OCI-LY1 (cell line): ENCODE data around the gene CPA2.
"Not testable (repeated sequence)": the region's sequence is repeated elsewhere in the genome, so short reads cannot be mapped to it uniquely, and the experiment has no call there.

ENCODE experiments used
- H2AFZ ChIP-seq: fragments of 200-600 bp; sonication (generic), shearing (Covaris generic); 2 replicates; pipeline ENCODE4 v1.6.0; 2014; ENCODE audit warnings: antibody characterized with exemption, mild to moderate bottlenecking, low read length
- H3F3A ChIP-seq: fragments of 200-600 bp; sonication (generic), shearing (Covaris generic); 2 replicates; pipeline ENCODE4 v1.6.0; 2014; ENCODE audit warnings: mild to moderate bottlenecking, antibody characterized with exemption, low read length, moderate library complexity; ENCODE audit not compliant: insufficient read depth
- H3K27ac ChIP-seq: fragments of 200-600 bp; sonication (generic); 2 replicates; pipeline ENCODE4 v1.5.1; 2014; ENCODE audit warnings: low read length, mixed run types, mild to moderate bottlenecking, low read depth; ENCODE audit not compliant: poor library complexity, severe bottlenecking
- H3K27me3 ChIP-seq: fragments of 200-600 bp; sonication (generic); 2 replicates; pipeline ENCODE4 v1.6.0; 2014; ENCODE audit warnings: antibody characterized with exemption, mild to moderate bottlenecking, low read length, moderate library complexity; ENCODE audit not compliant: insufficient read depth
- H3K36me3 ChIP-seq: fragments of 200-600 bp; sonication (generic); 2 replicates; pipeline ENCODE4 v1.6.1; 2014; ENCODE audit warnings: mild to moderate bottlenecking, antibody characterized with exemption, low read length, moderate library complexity, mixed read lengths; ENCODE audit not compliant: insufficient read depth
- H3K4me1 ChIP-seq: fragments of 200-600 bp; sonication (generic); 2 replicates; pipeline ENCODE4 v1.5.1; 2014; ENCODE audit warnings: mild to moderate bottlenecking, low read length, moderate library complexity; ENCODE audit not compliant: insufficient read depth, severe bottlenecking
- H3K4me2 ChIP-seq: fragments of 200-600 bp; sonication (generic), shearing (Covaris generic); 2 replicates; pipeline ENCODE4 v1.6.1; 2014; ENCODE audit warnings: low read length
- H3K4me3 ChIP-seq: fragments of 200-600 bp; sonication (generic); 2 replicates; pipeline ENCODE4 v1.5.1; 2014; ENCODE audit warnings: low read length, low read depth, mild to moderate bottlenecking, mixed read lengths; ENCODE audit not compliant: poor library complexity, severe bottlenecking
- H3K79me2 ChIP-seq: fragments of 200-600 bp; shearing (Covaris generic); 2 replicates; pipeline ENCODE4 v1.6.1; 2016; ENCODE audit warnings: mixed run types, low read length, mixed read lengths; ENCODE audit not compliant: insufficient read depth
- H3K9ac ChIP-seq: fragments of 200-600 bp; sonication (generic), shearing (Covaris generic); 2 replicates; pipeline ENCODE4 v1.6.1; 2014; ENCODE audit warnings: mild to moderate bottlenecking, low read length, mixed read lengths
- H3K9me2 ChIP-seq: fragments of 200-600 bp; sonication (generic), shearing (Covaris generic); 2 replicates; pipeline ENCODE4 v1.6.1; 2014; ENCODE audit warnings: low read depth, mild to moderate bottlenecking, low read length, mixed read lengths
- H3K9me3 ChIP-seq: fragments of 200-600 bp; shearing (Covaris generic); 2 replicates; pipeline ENCODE4 v1.6.1; 2014; ENCODE audit warnings: low read length, mixed read lengths
- H4K20me1 ChIP-seq: fragments of 200-600 bp; sonication (generic), shearing (Covaris generic); 2 replicates; pipeline ENCODE4 v1.6.0; 2016; ENCODE audit warnings: mild to moderate bottlenecking, low read length; ENCODE audit not compliant: insufficient read depth
- EZH2 ChIP-seq: fragments of 200-600 bp; sonication (generic), shearing (Covaris generic); IDR thresholded peaks from 2 replicates; pipeline ENCODE4 v1.8.0; 2017; ENCODE audit warnings: borderline replicate concordance, mixed run types, mild to moderate bottlenecking, antibody characterized with exemption, low read length, moderate library complexity, mixed read lengths
- TF ChIP-seq, protein P1 (sequence below): fragments of 200-600 bp; sonication (generic), shearing (Covaris generic); IDR thresholded peaks from 2 replicates; pipeline ENCODE4 v1.5.1; 2017; ENCODE audit warnings: mild to moderate bottlenecking, antibody characterized with exemption, low read length, moderate library complexity, mixed read lengths

The CPA2 gene

DNA sequence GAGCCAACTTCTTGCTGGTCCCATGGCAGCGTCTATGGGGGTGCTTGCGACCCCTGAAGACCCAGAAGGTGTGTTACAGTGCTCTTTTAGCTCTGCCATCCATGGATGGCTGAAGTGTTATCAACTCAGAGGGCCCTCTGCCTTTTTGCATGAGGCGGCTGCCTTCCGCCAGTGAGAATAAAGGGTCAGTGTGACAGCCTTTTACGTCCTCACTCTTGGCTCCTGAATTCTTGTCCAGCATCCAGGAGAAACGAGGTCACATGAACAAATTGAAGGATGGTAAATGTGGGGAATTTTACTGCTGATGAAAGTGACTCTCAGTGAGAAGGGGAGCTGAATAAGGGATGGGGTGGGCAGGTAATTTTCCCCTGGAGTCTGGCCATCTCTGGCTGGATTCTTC, 34.9 kb upstream of the CPA2 start:
- no peak overlapping the region for H3K27ac ChIP-seq
- H3K9me2 ChIP-seq, result no peaks in the 10 kb centered on the region
- H3K27me3 ChIP-seq, result no peaks in the 10 kb centered on the region
- no peak overlapping the region for H3K9ac ChIP-seq
- H2AFZ ChIP-seq, result no peak overlapping the region
- no peaks in the 10 kb centered on the region for H3F3A ChIP-seq
- H3K9me3 ChIP-seq, result no peaks in the 10 kb centered on the region
- no peak overlapping the region for H3K4me2 ChIP-seq
- H3K79me2 ChIP-seq, result no peaks in the 10 kb centered on the region
- H3K4me1 ChIP-seq, result peaks cover 9% of the 10 kb centered on the region
- no peaks in the 10 kb centered on the region for H3K36me3 ChIP-seq
- H4K20me1 ChIP-seq, result no peaks in the 10 kb centered on the region
- TF ChIP-seq EZH2, result no peak
- TF ChIP-seq, protein P1, sequence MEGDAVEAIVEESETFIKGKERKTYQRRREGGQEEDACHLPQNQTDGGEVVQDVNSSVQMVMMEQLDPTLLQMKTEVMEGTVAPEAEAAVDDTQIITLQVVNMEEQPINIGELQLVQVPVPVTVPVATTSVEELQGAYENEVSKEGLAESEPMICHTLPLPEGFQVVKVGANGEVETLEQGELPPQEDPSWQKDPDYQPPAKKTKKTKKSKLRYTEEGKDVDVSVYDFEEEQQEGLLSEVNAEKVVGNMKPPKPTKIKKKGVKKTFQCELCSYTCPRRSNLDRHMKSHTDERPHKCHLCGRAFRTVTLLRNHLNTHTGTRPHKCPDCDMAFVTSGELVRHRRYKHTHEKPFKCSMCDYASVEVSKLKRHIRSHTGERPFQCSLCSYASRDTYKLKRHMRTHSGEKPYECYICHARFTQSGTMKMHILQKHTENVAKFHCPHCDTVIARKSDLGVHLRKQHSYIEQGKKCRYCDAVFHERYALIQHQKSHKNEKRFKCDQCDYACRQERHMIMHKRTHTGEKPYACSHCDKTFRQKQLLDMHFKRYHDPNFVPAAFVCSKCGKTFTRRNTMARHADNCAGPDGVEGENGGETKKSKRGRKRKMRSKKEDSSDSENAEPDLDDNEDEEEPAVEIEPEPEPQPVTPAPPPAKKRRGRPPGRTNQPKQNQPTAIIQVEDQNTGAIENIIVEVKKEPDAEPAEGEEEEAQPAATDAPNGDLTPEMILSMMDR, result no peak
- no peak overlapping the region for H3K4me3 ChIP-seq

DNA sequence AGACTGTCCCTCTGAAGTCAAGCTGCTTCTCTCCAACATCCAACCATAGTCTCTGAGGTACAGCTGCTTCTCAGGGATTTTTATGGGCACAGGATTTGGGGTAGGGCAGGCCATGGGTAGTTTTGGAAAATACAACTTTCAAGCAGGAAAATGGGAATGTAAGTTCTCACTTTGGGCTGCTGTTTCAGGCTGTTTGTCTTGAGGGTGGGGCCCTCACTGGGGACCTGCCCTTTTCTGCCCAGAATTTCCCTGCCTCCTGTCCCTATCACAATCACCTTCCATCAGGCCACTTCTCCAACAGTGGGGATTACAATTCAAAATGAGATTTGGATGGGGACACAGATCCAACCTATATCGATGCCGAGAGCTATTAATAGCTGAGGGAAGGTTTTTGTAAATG, 34.5 kb upstream of the CPA2 start:
- Histone ChIP-seq H3K27me3 (no peaks in the 10 kb centered on the region), H3K9me3 (no peaks in the 10 kb centered on the region), H3K4me3 (no peak overlapping the region), H3K36me3 (no peaks in the 10 kb centered on the region), H3K9me2 (no peaks in the 10 kb centered on the region), H4K20me1 (no peaks in the 10 kb centered on the region), H3K79me2 (no peaks in the 10 kb centered on the region), H3K27ac (no peak overlapping the region), H3K4me1 (peaks cover 9% of the 10 kb centered on the region), H3F3A (no peaks in the 10 kb centered on the region), H2AFZ (no peak overlapping the region), H3K4me2 (no peak overlapping the region), H3K9ac (no peak overlapping the region)
- TF ChIP-seq, protein P1, result no peak
- TF ChIP-seq EZH2, result no peak

DNA sequence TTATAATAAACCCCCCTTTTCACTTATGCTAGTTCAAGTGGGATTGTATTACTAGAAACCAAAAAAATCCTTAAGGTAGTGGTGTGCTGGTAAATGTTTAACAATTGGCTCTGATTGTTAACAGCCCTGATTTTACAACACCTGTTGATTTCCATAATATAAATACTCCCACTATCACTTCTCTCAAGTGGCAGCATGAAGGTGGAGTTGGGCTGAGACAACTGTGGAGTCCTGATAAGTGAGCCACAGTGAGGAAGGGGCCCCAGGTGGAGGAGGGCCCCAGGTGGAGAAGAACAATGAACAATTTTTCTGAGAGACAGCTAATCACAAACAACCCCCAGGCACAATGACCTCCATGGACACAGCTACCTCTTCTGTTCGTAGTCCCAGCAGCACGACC, 32.6 kb upstream of the CPA2 start:
- Histone ChIP-seq H3K9me2 (no peaks in the 10 kb centered on the region), H3K79me2 (no peaks in the 10 kb centered on the region), H3K4me2 (no peak overlapping the region), H2AFZ (no peak overlapping the region), H3K4me1 (peaks cover 2% of the 10 kb centered on the region), H3K9me3 (no peaks in the 10 kb centered on the region), H3K9ac (no peak overlapping the region), H3F3A (no peaks in the 10 kb centered on the region), H3K36me3 (no peaks in the 10 kb centered on the region), H3K27ac (no peak overlapping the region), H3K4me3 (no peak overlapping the region), H3K27me3 (no peaks in the 10 kb centered on the region), H4K20me1 (no peaks in the 10 kb centered on the region)
- TF ChIP-seq, protein P1, result no peak
- no peak for TF ChIP-seq EZH2

DNA sequence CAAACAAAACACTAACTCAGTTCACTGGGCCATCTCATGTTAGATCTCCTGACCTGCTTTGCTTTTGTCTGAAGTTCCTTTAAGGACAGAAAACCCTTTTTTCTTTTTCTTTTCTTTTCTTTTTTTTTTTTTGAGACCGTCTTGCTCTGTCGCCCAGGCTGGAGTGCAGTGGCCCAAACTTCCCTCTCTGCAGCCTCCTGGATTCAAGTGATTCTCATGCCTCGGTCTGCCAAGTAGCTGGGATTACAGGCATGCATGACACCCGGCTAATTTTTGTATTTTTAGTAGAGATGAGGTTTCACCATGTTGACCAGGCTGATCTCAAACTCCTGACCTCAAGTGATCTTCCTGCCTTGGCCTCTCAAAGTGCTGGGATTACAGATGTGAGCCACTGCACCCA, 30.3 kb upstream of the CPA2 start:
- H3K9ac ChIP-seq, H3K79me2 ChIP-seq, H3K4me1 ChIP-seq, H4K20me1 ChIP-seq, H3K9me2 ChIP-seq, H3K27me3 ChIP-seq, H2AFZ ChIP-seq, H3K4me2 ChIP-seq, H3K36me3 ChIP-seq, H3K27ac ChIP-seq, H3F3A ChIP-seq, H3K9me3 ChIP-seq, H3K4me3 ChIP-seq: not testable (repeated sequence)
